ENCODE results near the gene BEND7. TPM values are rescaled to one million over a fixed set of nuclear protein-coding genes. Genes with fewer than 3 reads are reported as not detected.

BEND7 gene
- total and polyA plus RNA-seq, 2 of the 8 experiments (the other 6 are each of a cell fraction or from before 2014, with no cell fraction given) = 1.9 to 8.2 TPM

DNA sequence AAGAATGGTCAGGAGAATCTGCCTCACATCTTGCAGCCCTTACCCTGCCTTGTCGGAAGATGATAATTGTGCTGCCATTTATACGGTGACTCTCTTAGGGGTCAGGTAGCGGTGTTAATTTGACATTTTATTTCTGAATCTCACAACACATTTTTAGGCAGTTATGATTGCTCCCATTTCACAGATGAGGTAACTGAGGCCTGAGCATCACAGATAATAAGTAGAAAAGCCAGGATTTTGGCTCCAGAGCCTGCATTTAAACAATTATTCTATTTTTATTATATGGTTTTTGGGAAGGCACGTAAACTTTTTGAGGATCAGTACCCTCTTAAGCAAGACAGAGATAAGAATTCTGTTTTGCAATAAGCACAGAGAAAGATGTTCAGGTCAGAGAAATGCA lies 103.4 kb downstream of the BEND7 start:
- H3K23me2 ChIP-seq (ENCODE audit: low read depth, low read length) = no peaks in the 10 kb centered on the region
- no peak overlapping the region for H4K5ac ChIP-seq (ENCODE audit: insufficient read length, low read depth, low read length)
- H3K14ac ChIP-seq (ENCODE audit: insufficient read length) = no peak overlapping the region
- H3K4me1 ChIP-seq (replicated peaks in 1 of 4; ENCODE audit: control insufficient read depth in 3 of 4, insufficient read depth in 4 of 4, low read length in 3 of 4) = no peaks in the 10 kb centered on the region
- no peaks in the 10 kb centered on the region for H3K36me3 ChIP-seq (ENCODE audit: control insufficient read depth in 2 of 4, insufficient read depth in 4 of 4, low read length in 3 of 4)
- H3K4me2 ChIP-seq (ENCODE audit: insufficient read depth in 1 of 2, low read depth in 2 of 2, low read length in 2 of 2) = no peak overlapping the region
- no peak overlapping the region for H3K23ac ChIP-seq (ENCODE audit: insufficient read length)
- H3K4me3 ChIP-seq (ENCODE audit: extremely low read depth in 1 of 4, insufficient read depth in 2 of 4, low read depth in 3 of 4, low read length in 4 of 4) = no peak overlapping the region
- FAIRE-seq (no peak), DNase-seq (ENCODE audit: low read depth in 1 of 2, low spot score in 2 of 2) (no peak)
- H3K56ac ChIP-seq (replicated peaks; ENCODE audit: insufficient read length, low read depth, low read length) = no peak overlapping the region
- no peak overlapping the region for H2AFZ ChIP-seq (ENCODE audit: low read length)
- no peak overlapping the region for H4K91ac ChIP-seq (replicated peaks; ENCODE audit: insufficient read length, low read length)
- no peak overlapping the region for H2AK5ac ChIP-seq (ENCODE audit: low read depth, low read length)
- 47% methylated on average over 4 of the region's 4 CpGs; no CpG with 5 or more reads in 1 of the 2 experiments for whole genome bisulfite sequencing, 2 experiments (ENCODE audit: extremely low coverage in 1 of 2, insufficient coverage in 1 of 2, insufficient read length in 1 of 2, insufficient replicate concordance in 2 of 2, low coverage in 1 of 2, low lambda C conversion rate in 2 of 2, missing lambda C conversion rate in 1 of 2)
- H2BK5ac ChIP-seq (ENCODE audit: low read depth, low read length) = no peak overlapping the region
- H3K79me1 ChIP-seq (ENCODE audit: low read depth, low read length) = no peaks in the 10 kb centered on the region
- H2BK12ac ChIP-seq (ENCODE audit: low read depth, low read length) = no peak overlapping the region
- H2BK15ac ChIP-seq (ENCODE audit: low read length) = no peak overlapping the region
- no peak overlapping the region for H3K18ac ChIP-seq (ENCODE audit: extremely low read depth, low read length)
- no peak overlapping the region for H2BK20ac ChIP-seq (ENCODE audit: low read length)
- H3K79me2 ChIP-seq (ENCODE audit: control insufficient read depth in 1 of 2, insufficient read depth in 2 of 2, low read length in 2 of 2) = no peaks in the 10 kb centered on the region
- H4K8ac ChIP-seq (ENCODE audit: extremely low read depth, insufficient read depth, low read length) = no peak overlapping the region
- no peak overlapping the region for H2BK120ac ChIP-seq (replicated peaks; ENCODE audit: low read depth, low read length)
- H3K27me3 ChIP-seq (replicated peaks in 1 of 4; ENCODE audit: control insufficient read depth in 3 of 4, extremely low read depth in 1 of 4, insufficient read depth in 3 of 4, low read length in 3 of 4) = no peaks in the 10 kb centered on the region
- H3K27ac ChIP-seq (ENCODE audit: low read depth, low read length) = no peak overlapping the region
- H3K9ac ChIP-seq (replicated peaks in 1 of 4; ENCODE audit: extremely low read depth in 1 of 4, low read depth in 3 of 4, low read length in 3 of 4) = no peak overlapping the region
- H3K4ac ChIP-seq (replicated peaks; ENCODE audit: insufficient read length, low read depth, low read length) = no peak overlapping the region
- no peaks in the 10 kb centered on the region for H4K20me1 ChIP-seq (replicated peaks in 1 of 2; ENCODE audit: control insufficient read depth in 1 of 2, insufficient read depth in 2 of 2, low read length in 2 of 2)
- TF ChIP-seq BCL11A (IDR thresholded peaks at IDR 0.05; ENCODE audit: low read depth in 2 of 2, low read length in 2 of 2) = no peak
- no peak for TF ChIP-seq BACH1 (IDR thresholded peaks at IDR 0.05; ENCODE audit: low read length)
- TF ChIP-seq CREB1 (IDR thresholded peaks at IDR 0.05) = no peak
- no peaks in the 10 kb centered on the region for H3K9me3 ChIP-seq (ENCODE audit: insufficient read depth in 2 of 2, low read depth in 1 of 2, low read length in 1 of 2)
- ChIA-PET POLR2A (ENCODE audit: partially characterized antibody) (no interaction called here), CTCF (ENCODE audit: partially characterized antibody) (interaction anchor here (0.7 kb wide), 1 partner anchor 16 kb away, joined by 3 read pairs; no protein-coding TSS in a partner anchor)
